ENCODE data around the gene KDM4B. TPM values are rescaled to one million over a fixed set of nuclear protein-coding genes. Genes with fewer than 3 reads are reported as not detected.

The KDM4B gene
- total and polyA plus RNA-seq, 9 of the 15 experiments (the other 6 are each of a cell fraction or from before 2014, with no cell fraction given): 0.21 to 29.9 (median 7.3) TPM

DNA sequence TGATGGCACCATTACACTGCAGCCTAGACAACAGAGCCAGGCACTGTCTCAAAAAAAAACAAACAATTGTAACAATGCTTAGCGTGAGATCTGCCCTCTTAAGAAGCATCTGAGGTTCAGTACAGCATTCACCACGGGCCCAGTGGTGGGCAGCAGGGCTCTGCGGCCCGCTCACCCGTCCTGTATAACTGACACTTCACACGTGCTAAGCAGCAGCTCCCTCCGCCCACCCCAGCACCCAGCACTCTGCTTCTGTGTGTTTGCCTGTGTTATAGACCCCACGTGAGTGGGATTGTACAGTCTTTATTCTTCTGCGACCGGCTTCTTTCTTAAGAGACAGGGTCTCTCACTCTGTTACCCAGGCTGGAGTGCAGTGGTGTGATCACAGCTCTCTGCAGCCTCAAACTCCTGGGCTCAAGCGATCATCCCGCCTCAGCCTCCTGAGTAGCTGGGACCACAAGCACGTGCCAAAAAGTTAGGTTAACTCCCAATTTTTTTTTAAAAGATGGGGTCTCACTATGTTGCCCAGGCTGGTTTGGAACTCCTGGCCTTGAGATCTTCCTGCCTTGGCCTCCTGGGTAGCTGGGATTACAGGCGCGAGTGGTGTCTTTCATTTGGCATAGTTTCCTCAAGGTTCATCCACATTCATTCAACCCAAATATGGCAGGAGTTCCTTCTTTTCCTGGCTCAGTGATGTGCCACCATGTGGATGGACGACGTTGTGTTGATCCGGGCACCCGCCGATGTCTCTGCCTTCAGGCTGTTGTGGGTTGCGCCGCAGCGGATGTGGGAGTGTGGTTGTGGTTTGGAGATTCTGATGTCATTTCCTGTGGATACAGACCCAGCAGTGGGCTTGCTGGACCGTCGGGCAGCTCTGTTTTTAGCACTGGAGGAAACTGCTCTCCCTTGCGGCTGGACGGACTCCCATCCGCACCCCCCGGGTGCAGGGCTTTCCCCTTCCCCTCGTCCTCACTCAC is 170.0 kb downstream of the KDM4B start (continued):
- TF ChIP-seq, protein P1, sequence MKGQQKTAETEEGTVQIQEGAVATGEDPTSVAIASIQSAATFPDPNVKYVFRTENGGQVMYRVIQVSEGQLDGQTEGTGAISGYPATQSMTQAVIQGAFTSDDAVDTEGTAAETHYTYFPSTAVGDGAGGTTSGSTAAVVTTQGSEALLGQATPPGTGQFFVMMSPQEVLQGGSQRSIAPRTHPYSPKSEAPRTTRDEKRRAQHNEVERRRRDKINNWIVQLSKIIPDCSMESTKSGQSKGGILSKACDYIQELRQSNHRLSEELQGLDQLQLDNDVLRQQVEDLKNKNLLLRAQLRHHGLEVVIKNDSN (CRISPR knock-in tag; IDR thresholded peaks at IDR 0.05): peak; percentile 28
- TF ChIP-seq SMAD4 (CRISPR knock-in tag; conservative IDR thresholded peaks at IDR 0.05) (no peak), HIVEP1 (CRISPR knock-in tag; IDR thresholded peaks at IDR 0.05) (no peak), ZNF778 (CRISPR knock-in tag; IDR thresholded peaks at IDR 0.05) (no peak), CTBP1 (IDR thresholded peaks at IDR 0.05; ENCODE audit: borderline replicate concordance) (no peak)

DNA sequence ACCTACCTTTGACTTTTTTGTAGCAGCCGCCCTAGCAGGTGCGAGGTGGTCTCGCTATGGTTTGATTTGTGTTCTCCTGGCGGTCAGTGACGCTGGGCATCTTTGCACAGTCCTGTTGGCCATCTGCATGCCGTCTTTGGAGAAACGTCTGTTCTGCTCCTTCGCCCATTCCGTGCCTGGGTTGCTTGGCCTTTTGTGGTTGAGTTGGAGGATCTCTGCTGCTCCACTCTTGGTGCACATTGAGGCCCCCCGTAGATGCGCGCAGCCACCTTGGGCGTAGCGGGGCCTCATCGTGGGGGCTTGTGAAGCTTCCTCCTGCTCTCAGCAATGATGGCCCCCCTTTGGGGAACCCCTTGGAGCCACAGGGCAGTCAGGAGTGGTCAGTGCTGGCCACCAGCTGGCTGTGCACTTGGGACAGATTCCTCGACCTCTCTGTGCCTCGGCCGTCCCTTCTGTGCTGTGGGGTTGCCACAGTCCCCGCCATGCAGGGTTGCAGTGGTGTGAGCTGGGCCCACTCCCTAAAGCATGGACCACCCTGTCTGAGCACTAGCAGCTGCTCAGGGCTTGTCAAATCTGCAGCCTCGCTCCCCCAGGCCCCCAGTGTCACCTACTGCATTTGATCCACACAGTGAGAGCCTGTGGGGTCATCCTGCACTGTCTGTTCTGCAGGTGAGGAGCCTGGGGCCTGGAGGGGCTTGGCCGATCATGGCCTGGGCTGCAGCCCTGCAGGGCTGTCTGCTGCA is 170.8 kb downstream of the KDM4B start:
- H4K20me1 ChIP-seq (replicated peaks; ENCODE audit: control insufficient read depth, insufficient read depth, low read length): no peaks in the 10 kb centered on the region
- no TSS peak for BruUV-seq (replicated peaks)
- no peaks in the 10 kb centered on the region for H3K9me1 ChIP-seq (ENCODE audit: control insufficient read depth, insufficient read depth, low read length)
- in situ Hi-C loops (cut with MboI) (no loop called here), intact Hi-C loops (cut with micrococcal nuclease) (no loop called here)
- FAIRE-seq (no peak), DNase-seq (ENCODE audit: extremely low read depth in 1 of 4, low spot score in 3 of 4) (no peak), ATAC-seq (no peak)
- H3K4me3 ChIP-seq: no peak overlapping the region
- H3K4me2 ChIP-seq (ENCODE audit: insufficient read depth, low read length): no peak overlapping the region
- ChIA-PET POLR2A (interaction anchor here (0.8 to 1.1 kb wide), 2 partner anchors 13 to 36 kb away, joined by 3 to 6 read pairs; no protein-coding TSS in a partner anchor), CTCF (ENCODE audit: low intra/inter-chr PET ratio) (no interaction called here)
- H3K36me3 ChIP-seq (ENCODE audit: control insufficient read depth, insufficient read depth, low read length): peaks cover 39% of the 10 kb centered on the region; the same call in 2 of the 3 replicates
- WGBS (ENCODE audit: insufficient coverage, low coverage, missing lambda C conversion rate): 94% methylated on average over 15 of the region's 21 CpGs
- TF ChIP-seq BDP1 (IDR thresholded peaks at IDR 0.05; ENCODE audit: insufficient read depth, insufficient read length) (no peak), GABPB1 (CRISPR knock-in tag; IDR thresholded peaks at IDR 0.05) (0 out of 2 replicates have a peak, but pooled peaks have one; percentile 16)
- TF ChIP-seq, protein P2, sequence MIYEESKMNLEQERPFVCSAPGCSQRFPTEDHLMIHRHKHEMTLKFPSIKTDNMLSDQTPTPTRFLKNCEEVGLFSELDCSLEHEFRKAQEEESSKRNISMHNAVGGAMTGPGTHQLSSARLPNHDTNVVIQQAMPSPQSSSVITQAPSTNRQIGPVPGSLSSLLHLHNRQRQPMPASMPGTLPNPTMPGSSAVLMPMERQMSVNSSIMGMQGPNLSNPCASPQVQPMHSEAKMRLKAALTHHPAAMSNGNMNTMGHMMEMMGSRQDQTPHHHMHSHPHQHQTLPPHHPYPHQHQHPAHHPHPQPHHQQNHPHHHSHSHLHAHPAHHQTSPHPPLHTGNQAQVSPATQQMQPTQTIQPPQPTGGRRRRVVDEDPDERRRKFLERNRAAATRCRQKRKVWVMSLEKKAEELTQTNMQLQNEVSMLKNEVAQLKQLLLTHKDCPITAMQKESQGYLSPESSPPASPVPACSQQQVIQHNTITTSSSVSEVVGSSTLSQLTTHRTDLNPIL (CRISPR knock-in tag; IDR thresholded peaks at IDR 0.05): no peak
- H3K27me3 ChIP-seq (ENCODE audit: control insufficient read depth in 2 of 2, insufficient read depth in 2 of 2, low read length in 2 of 2): no peaks in the 10 kb centered on the region
- H3K79me2 ChIP-seq (ENCODE audit: control insufficient read depth, insufficient read depth, low read length): no peaks in the 10 kb centered on the region
- H3K9me3 ChIP-seq (replicated peaks; ENCODE audit: control insufficient read depth, insufficient read depth, low read depth, low read length): no peaks in the 10 kb centered on the region
- peaks cover 0 to 42% of the 10 kb centered on the region in 2 experiments; a peak in 3 of 5 replicates for H3K4me1 ChIP-seq (replicated peaks in 1 of 2; ENCODE audit: control insufficient read depth in 2 of 2, insufficient read depth in 2 of 2, low read length in 2 of 2)
- H2AFZ ChIP-seq (ENCODE audit: low read depth, low read length): no peak overlapping the region
- no peak overlapping the region for H3K9ac ChIP-seq (ENCODE audit: insufficient read depth in 1 of 2, low read depth in 2 of 2, low read length in 2 of 2)
- H3K27ac ChIP-seq (ENCODE audit: extremely low read depth, low read depth, low read length): no peak overlapping the region
